GM21526 (cell line): ENCODE data around the gene FBXO8.
"Not testable (repeated sequence)": the region's sequence is repeated elsewhere in the genome, so short reads cannot be mapped to it uniquely, and the experiment has no call there.

ENCODE experiments used
- ATAC-seq: cut with Tn5 transposase; IDR thresholded peaks from one replicate; pipeline ENCODE4 v1.9.1; 2021; ENCODE audit warnings: moderate library complexity; ENCODE audit not compliant: unreplicated experiment, low FRiP score

The FBXO8 gene

GRCh38 chr4:174286870-174287269, 3.4 kb upstream of the FBXO8 start:
- ATAC-seq: no peak

GRCh38 chr4:174284487-174284886, 1.0 kb upstream of the FBXO8 start:
- ATAC-seq: no peak

GRCh38 chr4:174282836-174283506, 496 bp downstream of the FBXO8 start:
- ATAC-seq: peak; percentile 99

- ATAC-seq: no peak
These were observed 1.6 kb downstream of the FBXO8 start for GRCh38 chr4:174281901-174282300.

GRCh38 chr4:174281182-174281737, 2.2 kb downstream of the FBXO8 start:
- no peak for ATAC-seq

GRCh38 chr4:174279433-174280155, 3.9 kb downstream of the FBXO8 start:
- ATAC-seq: no peak

- no peak for ATAC-seq
These were observed 5.0 kb downstream of the FBXO8 start for GRCh38 chr4:174278467-174278866.

- ATAC-seq: no peak
These were observed 6.0 kb downstream of the FBXO8 start for GRCh38 chr4:174277433-174277832.

- ATAC-seq: no peak
These were observed 8.4 kb downstream of the FBXO8 start for GRCh38 chr4:174275101-174275500.

GRCh38 chr4:174274436-174274835, 9.0 kb downstream of the FBXO8 start:
- no peak for ATAC-seq

- no peak for ATAC-seq
These were observed 9.5 kb downstream of the FBXO8 start for GRCh38 chr4:174273930-174274329.

- ATAC-seq: no peak
These were observed 17.1 kb downstream of the FBXO8 start for GRCh38 chr4:174266416-174266815.

- no peak for ATAC-seq
These were observed 17.6 kb downstream of the FBXO8 start for GRCh38 chr4:174265916-174266315.

GRCh38 chr4:174263445-174263736, 20.1 kb downstream of the FBXO8 start:
- ATAC-seq: no peak

GRCh38 chr4:174262624-174263444, 20.6 kb downstream of the FBXO8 start:
- no peak for ATAC-seq

- ATAC-seq: not testable (repeated sequence)
These were observed 22.0 kb downstream of the FBXO8 start for GRCh38 chr4:174261432-174261831.

GRCh38 chr4:174260099-174260498, 23.4 kb downstream of the FBXO8 start:
- ATAC-seq: no peak

GRCh38 chr4:174259580-174259979, 23.9 kb downstream of the FBXO8 start:
- ATAC-seq: no peak

GRCh38 chr4:174256277-174256713, 27.2 kb downstream of the FBXO8 start:
- ATAC-seq: no peak

- no peak for ATAC-seq
These were observed 27.7 kb downstream of the FBXO8 start for GRCh38 chr4:174255786-174256185.

- no peak for ATAC-seq
These were observed 28.1 kb downstream of the FBXO8 start for GRCh38 chr4:174255374-174255773.
